Thymus (tissue), 11 donors: ENCODE results near the gene TTR. TPM values are rescaled to one million over a fixed set of nuclear protein-coding genes. Genes with fewer than 3 reads are reported as not detected.

Experiments used
- DNase-seq, 9 donors: peaks; one replicate each; pipeline ENCODE4 v3.0.0-alpha.2; 2013; ENCODE audit warnings: low spot score in 9 of 9, low read depth in 6 of 9, missing footprints in 1 of 9
- H3K27ac ChIP-seq, 2 donors: one replicate each; pipeline ENCODE4 v1.5.1; 2013; ENCODE audit warnings: control low read depth in 1 of 2, low read depth in 1 of 2, low read length in 1 of 2, mild to moderate bottlenecking in 1 of 2, moderate library complexity in 1 of 2
- H3K27me3 ChIP-seq, 2 donors: one replicate each; pipeline ENCODE4 v1.5.1; 2013; ENCODE audit warnings: low read length in 1 of 2; ENCODE audit not compliant: control insufficient read depth in 2 of 2, insufficient read depth in 1 of 2
- H3K36me3 ChIP-seq, 2 donors: one replicate each; pipeline ENCODE4 v1.5.1; 2013; ENCODE audit warnings: low read length in 1 of 2, mild to moderate bottlenecking in 1 of 2, moderate library complexity in 1 of 2; ENCODE audit not compliant: control insufficient read depth in 2 of 2, insufficient read depth in 2 of 2
- H3K4me1 ChIP-seq, 2 donors: one replicate each; pipeline ENCODE4 v1.5.1; 2013; ENCODE audit warnings: low read length in 2 of 2; ENCODE audit not compliant: control insufficient read depth in 2 of 2, insufficient read depth in 2 of 2
- H3K4me3 ChIP-seq, 2 donors: one replicate each; pipeline ENCODE4 v1.5.1; 2013; ENCODE audit warnings: low read length in 2 of 2, control low read depth in 1 of 2, mild to moderate bottlenecking in 1 of 2
- H3K9me3 ChIP-seq, 2 donors: one replicate each; pipeline ENCODE4 v1.5.1; 2013; ENCODE audit warnings: low read length in 1 of 2, mild to moderate bottlenecking in 1 of 2; ENCODE audit not compliant: control insufficient read depth in 2 of 2, insufficient read depth in 1 of 2
- WGBS: extraction: QIAGEN DNeasy Blood & Tissue Kit; methylation state at CpG from one replicate; pipeline ENCODE4 v1.1.7; 2013; 5-methylcytosine and 5-hydroxymethylcytosine counted together
- polyA plus RNA-seq: library from polyadenylated mRNA; stranded (reverse); fragments of 200-250 nt; gene quantifications from one replicate; pipeline ENCODE4 v1.2.3, GENCODE V29; 2013
- total RNA-seq: library from RNA; stranded (reverse); fragments of 120-200 nt; gene quantifications from one replicate; pipeline ENCODE4 v1.2.4, GENCODE V29; 2013
- donor health status: healthy.

Gene TTR
- total and polyA plus RNA-seq, 2 donors: 1.5 to 8.8 TPM

GRCh38 chr18:31619291-31619690 is 27.6 kb downstream of the TTR start:
- Histone ChIP-seq H3K4me1 (no peaks in the 10 kb centered on the region), H3K9me3 (no peaks in the 10 kb centered on the region), H3K27me3 (no peaks in the 10 kb centered on the region), H3K27ac (no peak overlapping the region), H3K4me3 (no peak overlapping the region), H3K36me3 (no peaks in the 10 kb centered on the region)
- no peak for DNase-seq

- WGBS: 93% methylated on average over 13 of the region's 13 CpGs
Observed at GRCh38 chr18:31624892-31625640, 33.4 kb downstream of the TTR start.

GRCh38 chr18:31626409-31626808 is 34.7 kb downstream of the TTR start:
- 98% methylated on average over 6 of the region's 6 CpGs for WGBS
- no peak overlapping the region for H3K27ac ChIP-seq
- H3K27me3 ChIP-seq: no peaks in the 10 kb centered on the region
- no peak overlapping the region for H3K4me3 ChIP-seq
- H3K4me1 ChIP-seq: no peaks in the 10 kb centered on the region
- no peaks in the 10 kb centered on the region for H3K36me3 ChIP-seq
- no peaks in the 10 kb centered on the region for H3K9me3 ChIP-seq
- DNase-seq: no peak

More at GRCh38 chr18:31624892-31625640, 33.4 kb downstream of the TTR start:
- H3K36me3 ChIP-seq: no peaks in the 10 kb centered on the region
- no peak overlapping the region for H3K27ac ChIP-seq
- H3K9me3 ChIP-seq: no peaks in the 10 kb centered on the region
- H3K4me1 ChIP-seq: no peaks in the 10 kb centered on the region
- no peak for DNase-seq
- no peaks in the 10 kb centered on the region for H3K27me3 ChIP-seq
- no peak overlapping the region for H3K4me3 ChIP-seq

GRCh38 chr18:31630549-31630948 is 38.9 kb downstream of the TTR start:
- H3K4me3 ChIP-seq: no peak overlapping the region
- no peak overlapping the region for H3K27ac ChIP-seq
- 68% methylated on average over 4 of the region's 4 CpGs for WGBS
- H3K36me3 ChIP-seq: no peaks in the 10 kb centered on the region
- DNase-seq: no peak
- peaks cover 0 to 12% of the 10 kb centered on the region in 2 donors for H3K4me1 ChIP-seq
- H3K27me3 ChIP-seq: no peaks in the 10 kb centered on the region
- no peaks in the 10 kb centered on the region for H3K9me3 ChIP-seq

- Histone ChIP-seq H3K4me1 (peaks cover 0 to 12% of the 10 kb centered on the region in 2 donors), H3K27ac (no peak overlapping the region), H3K36me3 (no peaks in the 10 kb centered on the region), H3K4me3 (no peak overlapping the region), H3K27me3 (no peaks in the 10 kb centered on the region), H3K9me3 (no peaks in the 10 kb centered on the region)
- no peak for DNase-seq
- WGBS: 98% methylated on average over 1 of the region's 1 CpG
Observed at GRCh38 chr18:31631526-31631925, 39.8 kb downstream of the TTR start.

GRCh38 chr18:31632356-31632755 is 40.7 kb downstream of the TTR start:
- no peak for DNase-seq
- WGBS: 97% methylated on average over 1 of the region's 1 CpG
- Histone ChIP-seq H3K27ac (no peak overlapping the region), H3K4me1 (peaks cover 0 to 12% of the 10 kb centered on the region in 2 donors), H3K4me3 (no peak overlapping the region), H3K36me3 (no peaks in the 10 kb centered on the region), H3K9me3 (peaks cover 0 to 3% of the 10 kb centered on the region in 2 donors), H3K27me3 (no peaks in the 10 kb centered on the region)

GRCh38 chr18:31633392-31634330 is 42.0 kb downstream of the TTR start:
- no peak overlapping the region for H3K4me3 ChIP-seq
- H3K9me3 ChIP-seq: peaks cover 0 to 3% of the 10 kb centered on the region in 2 donors
- no peak for DNase-seq
- WGBS: 31% methylated on average over 10 of the region's 10 CpGs
- H3K36me3 ChIP-seq: no peaks in the 10 kb centered on the region
- peaks cover 0 to 12% of the 10 kb centered on the region in 2 donors for H3K4me1 ChIP-seq
- no peak overlapping the region for H3K27ac ChIP-seq
- no peaks in the 10 kb centered on the region for H3K27me3 ChIP-seq

GRCh38 chr18:31634331-31634713 is 42.6 kb downstream of the TTR start:
- peaks cover 0 to 3% of the 10 kb centered on the region in 2 donors for H3K9me3 ChIP-seq
- H3K4me3 ChIP-seq: no peak overlapping the region
- peak overlapping the region in 1 of 2 donors; percentile 1 for H3K27ac ChIP-seq
- peaks cover 0 to 12% of the 10 kb centered on the region in 2 donors for H3K4me1 ChIP-seq
- peaks cover 0 to 4% of the 10 kb centered on the region in 2 donors for H3K36me3 ChIP-seq
- no peaks in the 10 kb centered on the region for H3K27me3 ChIP-seq
- 4% methylated on average over 3 of the region's 3 CpGs for WGBS
- DNase-seq: peak in 2 of 9 donors; percentile 30 to 47

- Histone ChIP-seq H3K27me3 (no peaks in the 10 kb centered on the region), H3K27ac (no peak overlapping the region), H3K4me1 (peaks cover 0 to 12% of the 10 kb centered on the region in 2 donors), H3K9me3 (peaks cover 0 to 3% of the 10 kb centered on the region in 2 donors), H3K4me3 (no peak overlapping the region), H3K36me3 (peaks cover 0 to 6% of the 10 kb centered on the region in 2 donors)
- no peak for DNase-seq
Observed at GRCh38 chr18:31636387-31636786, 44.7 kb downstream of the TTR start.
